ENCODE measurements around the gene GLOD5. TPM values are rescaled to one million over a fixed set of nuclear protein-coding genes. Genes with fewer than 3 reads are reported as not detected.

The GLOD5 gene
- polyA plus RNA-seq, 1 donor from 2014 or later: not detected

GRCh38 chrX:48789366-48790220 lies 28.0 kb downstream of the GLOD5 start:
- Histone ChIP-seq H3K27me3 (ENCODE audit: insufficient read depth, low read depth, low read length) (no peaks in the 10 kb centered on the region), H3K79me2 (replicated peaks; ENCODE audit: insufficient read depth, low read length) (no peaks in the 10 kb centered on the region)
- TF ChIP-seq EP300 (conservative IDR thresholded peaks at IDR 0.05; ENCODE audit: poor library complexity, severe bottlenecking): no peak
- no peak for TF ChIP-seq REST (IDR thresholded peaks at IDR 0.05; ENCODE audit: borderline replicate concordance)
- no peak for TF ChIP-seq EZH2 (IDR thresholded peaks at IDR 0.05; ENCODE audit: borderline replicate concordance, insufficient read depth, low read length, poor library complexity, severe bottlenecking)
- TF ChIP-seq POLR2AphosphoS5 (IDR thresholded peaks at IDR 0.05): no peak
- no peak for TF ChIP-seq MXI1 (conservative IDR thresholded peaks at IDR 0.05; ENCODE audit: poor library complexity, severe bottlenecking)
- no peak for TF ChIP-seq CTCF (IDR thresholded peaks at IDR 0.05; ENCODE audit: poor library complexity, severe bottlenecking)
- no peak for TF ChIP-seq RAD21 (conservative IDR thresholded peaks at IDR 0.05)
- no peak for TF ChIP-seq SMC3 (conservative IDR thresholded peaks at IDR 0.05; ENCODE audit: poor library complexity)
- TF ChIP-seq TAF1 (IDR thresholded peaks at IDR 0.05; ENCODE audit: low read depth): no peak

GRCh38 chrX:48790477-48790876 lies 28.9 kb downstream of the GLOD5 start:
- no peaks in the 10 kb centered on the region for H3K27me3 ChIP-seq (ENCODE audit: insufficient read depth, low read depth, low read length)
- H3K36me3 ChIP-seq (ENCODE audit: insufficient read depth, low read length): no peaks in the 10 kb centered on the region
- H3K27ac ChIP-seq (ENCODE audit: low read length): no peak overlapping the region
- no peak overlapping the region for H3K4me2 ChIP-seq (ENCODE audit: low read length)
- no peak overlapping the region for H2AFZ ChIP-seq (ENCODE audit: low read depth, low read length)
- H3K9me3 ChIP-seq (ENCODE audit: low read length): no peaks in the 10 kb centered on the region
- no peak overlapping the region for H3K9ac ChIP-seq (ENCODE audit: low read length)
- TF ChIP-seq REST (IDR thresholded peaks at IDR 0.05; ENCODE audit: borderline replicate concordance) (no peak), EZH2 (IDR thresholded peaks at IDR 0.05; ENCODE audit: borderline replicate concordance, insufficient read depth, low read length, poor library complexity, severe bottlenecking) (no peak), TAF1 (IDR thresholded peaks at IDR 0.05; ENCODE audit: low read depth) (no peak), POLR2AphosphoS5 (IDR thresholded peaks at IDR 0.05) (no peak), MXI1 (conservative IDR thresholded peaks at IDR 0.05; ENCODE audit: poor library complexity, severe bottlenecking) (no peak), CTCF (IDR thresholded peaks at IDR 0.05; ENCODE audit: poor library complexity, severe bottlenecking) (no peak), RAD21 (conservative IDR thresholded peaks at IDR 0.05) (no peak), SMC3 (conservative IDR thresholded peaks at IDR 0.05; ENCODE audit: poor library complexity) (no peak), EP300 (conservative IDR thresholded peaks at IDR 0.05; ENCODE audit: poor library complexity, severe bottlenecking) (no peak)
- no peaks in the 10 kb centered on the region for H3K9me2 ChIP-seq (ENCODE audit: insufficient read depth, low read length)
- H3F3A ChIP-seq (ENCODE audit: insufficient read depth, low read length, poor library complexity, severe bottlenecking): no peaks in the 10 kb centered on the region
- H3K79me2 ChIP-seq (replicated peaks; ENCODE audit: insufficient read depth, low read length): no peaks in the 10 kb centered on the region
- no peaks in the 10 kb centered on the region for H4K20me1 ChIP-seq (ENCODE audit: insufficient read depth)
- no peak overlapping the region for H3K4me3 ChIP-seq (ENCODE audit: low read length)

More at GRCh38 chrX:48789366-48790220, 28.0 kb downstream of the GLOD5 start:
- no peak overlapping the region for H3K9ac ChIP-seq (ENCODE audit: low read length)
- no peak overlapping the region for H3K4me2 ChIP-seq (ENCODE audit: low read length)
- H3K9me3 ChIP-seq (ENCODE audit: low read length): no peaks in the 10 kb centered on the region
- H4K20me1 ChIP-seq (ENCODE audit: insufficient read depth): no peaks in the 10 kb centered on the region
- no peaks in the 10 kb centered on the region for H3F3A ChIP-seq (ENCODE audit: insufficient read depth, low read length, poor library complexity, severe bottlenecking)
- H3K9me2 ChIP-seq (ENCODE audit: insufficient read depth, low read length): no peaks in the 10 kb centered on the region
- no peak overlapping the region for H2AFZ ChIP-seq (ENCODE audit: low read depth, low read length)
- H3K27ac ChIP-seq (ENCODE audit: low read length): no peak overlapping the region
- H3K36me3 ChIP-seq (ENCODE audit: insufficient read depth, low read length): no peaks in the 10 kb centered on the region
- H3K4me3 ChIP-seq (ENCODE audit: low read length): no peak overlapping the region

All from neural cell (in vitro differentiated cells).